WTC11 (cell line): ENCODE data around the gene TRIM17.

Experiments used
- ELF4 ChIP-seq: sonication (generic); formaldehyde crosslinking; IDR thresholded peaks from 2 replicates; pipeline ENCODE4 v1.8.1; 2022; ENCODE audit warnings: low read depth, mild to moderate bottlenecking, moderate library complexity, missing genetic modification reagents
- USF1 ChIP-seq: sonication (generic); formaldehyde crosslinking; IDR thresholded peaks from 2 replicates; pipeline ENCODE4 v1.8.0; 2022; ENCODE audit warnings: mild to moderate bottlenecking, missing genetic modification reagents
- USF2 ChIP-seq: sonication (generic); formaldehyde crosslinking; IDR thresholded peaks from 2 replicates; pipeline ENCODE4 v1.8.1; 2023; ENCODE audit warnings: mild to moderate bottlenecking, missing genetic modification reagents, moderate library complexity
- ZNF138 ChIP-seq: sonication (generic); formaldehyde crosslinking; conservative IDR thresholded peaks from 2 replicates; pipeline ENCODE4 v1.8.1; 2022; ENCODE audit warnings: mild to moderate bottlenecking, moderate library complexity, missing genetic modification reagents
- TF ChIP-seq, protein P1 (sequence below): sonication (generic); formaldehyde crosslinking; IDR thresholded peaks from 2 replicates; pipeline ENCODE4 v1.8.0; 2022; ENCODE audit warnings: mild to moderate bottlenecking, missing genetic modification reagents

DNA sequence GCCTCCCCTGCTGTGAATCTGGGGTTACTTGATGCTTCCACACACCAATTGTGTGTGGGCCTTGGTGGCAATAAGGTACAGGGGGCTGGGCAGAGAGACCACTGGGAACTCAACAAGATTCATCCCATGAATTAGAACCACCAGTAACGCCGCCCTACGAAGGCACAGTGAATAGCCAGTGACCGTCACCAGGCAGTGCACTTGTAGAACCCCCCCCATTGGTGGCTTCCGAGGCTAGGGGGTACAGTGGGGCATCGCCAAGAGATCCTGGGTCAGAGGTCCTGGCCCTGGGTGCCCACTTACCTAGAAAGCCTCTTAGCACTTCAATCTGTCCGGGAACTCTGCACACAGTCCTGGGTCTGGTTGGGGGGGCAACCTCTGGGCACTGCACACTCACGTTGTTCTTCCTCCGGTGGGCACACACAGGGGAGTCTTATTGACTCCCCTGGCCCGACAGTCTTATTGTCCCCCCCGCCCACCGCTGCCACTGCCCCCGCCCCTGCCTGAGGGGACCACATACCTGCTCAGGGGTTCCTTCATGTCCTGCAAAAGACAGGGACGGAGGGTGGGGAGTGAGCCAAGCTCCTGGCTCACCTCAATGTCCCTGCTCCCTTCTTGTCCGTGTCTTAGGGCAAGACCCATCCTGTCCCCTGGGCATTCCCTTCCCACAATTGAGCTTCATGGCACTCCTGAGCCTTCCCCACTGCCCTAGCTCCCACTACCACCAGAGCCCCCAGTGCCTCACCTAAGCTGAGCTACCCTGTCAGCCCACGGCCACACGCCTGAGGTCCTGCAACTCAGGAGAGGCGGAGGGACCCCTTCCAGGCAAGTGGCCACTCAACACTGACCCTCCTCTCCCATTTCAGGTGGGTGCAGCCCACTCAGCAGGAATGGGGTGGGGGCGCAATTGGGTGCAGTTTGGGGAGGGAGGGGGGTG, 7.5 kb downstream of the TRIM17 start:
- TF ChIP-seq ELF4 (CRISPR knock-in tag) (no peak), USF1 (CRISPR knock-in tag) (no peak), ZNF138 (CRISPR knock-in tag) (no peak), USF2 (CRISPR knock-in tag) (no peak)
- TF ChIP-seq, protein P1, sequence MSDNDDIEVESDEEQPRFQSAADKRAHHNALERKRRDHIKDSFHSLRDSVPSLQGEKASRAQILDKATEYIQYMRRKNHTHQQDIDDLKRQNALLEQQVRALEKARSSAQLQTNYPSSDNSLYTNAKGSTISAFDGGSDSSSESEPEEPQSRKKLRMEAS (CRISPR knock-in tag) = no peak
